ENCODE data around the gene RAMP1.

- TF ChIP-seq, protein P1, sequence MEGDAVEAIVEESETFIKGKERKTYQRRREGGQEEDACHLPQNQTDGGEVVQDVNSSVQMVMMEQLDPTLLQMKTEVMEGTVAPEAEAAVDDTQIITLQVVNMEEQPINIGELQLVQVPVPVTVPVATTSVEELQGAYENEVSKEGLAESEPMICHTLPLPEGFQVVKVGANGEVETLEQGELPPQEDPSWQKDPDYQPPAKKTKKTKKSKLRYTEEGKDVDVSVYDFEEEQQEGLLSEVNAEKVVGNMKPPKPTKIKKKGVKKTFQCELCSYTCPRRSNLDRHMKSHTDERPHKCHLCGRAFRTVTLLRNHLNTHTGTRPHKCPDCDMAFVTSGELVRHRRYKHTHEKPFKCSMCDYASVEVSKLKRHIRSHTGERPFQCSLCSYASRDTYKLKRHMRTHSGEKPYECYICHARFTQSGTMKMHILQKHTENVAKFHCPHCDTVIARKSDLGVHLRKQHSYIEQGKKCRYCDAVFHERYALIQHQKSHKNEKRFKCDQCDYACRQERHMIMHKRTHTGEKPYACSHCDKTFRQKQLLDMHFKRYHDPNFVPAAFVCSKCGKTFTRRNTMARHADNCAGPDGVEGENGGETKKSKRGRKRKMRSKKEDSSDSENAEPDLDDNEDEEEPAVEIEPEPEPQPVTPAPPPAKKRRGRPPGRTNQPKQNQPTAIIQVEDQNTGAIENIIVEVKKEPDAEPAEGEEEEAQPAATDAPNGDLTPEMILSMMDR (IDR thresholded peaks at IDR 0.05): no peak
- no peak for TF ChIP-seq POLR2A (IDR thresholded peaks at IDR 0.05)
Measured at GRCh38 chr2:237870126-237870525, 10.7 kb downstream of the RAMP1 start.
